ENCODE measurements around the gene FAM20B. TPM values are rescaled to one million over a fixed set of nuclear protein-coding genes. Genes with fewer than 3 reads are reported as not detected.

The FAM20B gene
- total RNA-seq, 4 donors from 2014 or later: 16.3 to 27.3 (median 18.7) TPM

GRCh38 chr1:179120736-179121135, 95.0 kb downstream of the FAM20B start:
- DNase-seq: no peak
- Histone ChIP-seq H3K36me3 (peaks cover 0 to 62% (median 5%) of the 10 kb centered on the region in 3 donors), H3K27ac (no peak overlapping the region), H3K4me1 (peaks cover 0 to 17% (median 0%) of the 10 kb centered on the region in 3 donors), H3K9me3 (no peaks in the 10 kb centered on the region), H3K4me3 (no peak overlapping the region), H3K27me3 (no peaks in the 10 kb centered on the region)
- WGBS, 2 donors: 65 to 74% methylated on average over 2 of the region's 2 CpGs
- TF ChIP-seq CTCF (IDR thresholded peaks at IDR 0.05) (no peak), POLR2A (IDR thresholded peaks at IDR 0.05) (no peak)
- intact Hi-C loops (cut with DNase I): loop anchor here (5.0 kb wide), 1 partner anchor 72 kb away; no protein-coding TSS in a partner anchor

GRCh38 chr1:179121159-179121938, 95.7 kb downstream of the FAM20B start:
- no peak for DNase-seq
- H3K36me3 ChIP-seq: peaks cover 0 to 57% (median 5%) of the 10 kb centered on the region in 3 donors
- no peak overlapping the region for H3K27ac ChIP-seq
- WGBS, 2 donors: 81 to 82% methylated on average over 7 of the region's 7 CpGs
- intact Hi-C loops (cut with DNase I): loop anchor here (5.0 kb wide), 1 partner anchor 71 kb away; no protein-coding TSS in a partner anchor
- no peaks in the 10 kb centered on the region for H3K9me3 ChIP-seq
- no peak for TF ChIP-seq POLR2A (IDR thresholded peaks at IDR 0.05)
- peak; percentile 31 to 56 (median 46) for TF ChIP-seq CTCF (IDR thresholded peaks at IDR 0.05)
- peaks cover 0 to 21% (median 0%) of the 10 kb centered on the region in 3 donors for H3K4me1 ChIP-seq
- H3K27me3 ChIP-seq: no peaks in the 10 kb centered on the region
- no peak overlapping the region for H3K4me3 ChIP-seq

- intact Hi-C loops (cut with DNase I): loop anchor here (5.0 kb wide), 1 partner anchor 67 kb away; no protein-coding TSS in a partner anchor
- Histone ChIP-seq H3K36me3 (peaks cover 0 to 30% (median 0%) of the 10 kb centered on the region in 3 donors), H3K4me3 (no peak overlapping the region), H3K27me3 (no peaks in the 10 kb centered on the region), H3K9me3 (no peaks in the 10 kb centered on the region), H3K27ac (no peak overlapping the region), H3K4me1 (peaks cover 0 to 28% (median 5%) of the 10 kb centered on the region in 3 donors)
- WGBS, 2 donors: 52 to 79% methylated on average over 1 of the region's 1 CpG
- TF ChIP-seq CTCF (IDR thresholded peaks at IDR 0.05) (no peak), POLR2A (IDR thresholded peaks at IDR 0.05) (no peak)
- DNase-seq: no peak
Observed at GRCh38 chr1:179124873-179125272, 99.2 kb downstream of the FAM20B start.

Other genes with a start within 250 kb of the FAM20B start
- gene ANGPTL1, start 154.8 kb upstream of the FAM20B start, total RNA-seq: 10 to 100 TPM in 2 of 4 donors, 1 to 10 TPM in 2; 1.4 to 61.6 (median 11.3) TPM
- gene TOR3A, start 56.2 kb downstream of the FAM20B start, total RNA-seq: 10 to 100 TPM; 31.9 to 48.8 (median 34.4) TPM
- gene ABL2, start 203.8 kb downstream of the FAM20B start, total RNA-seq: 10 to 100 TPM in 1 of 4 donors, 1 to 10 TPM in 3; 3.3 to 12.0 (median 6.2) TPM